Vagina (tissue), 2 donors: ENCODE data around the gene PTPRD. TPM values are rescaled to one million over a fixed set of nuclear protein-coding genes. Genes with fewer than 3 reads are reported as not detected.

Source experiments
- DNase-seq, 2 donors: peaks; one replicate each; pipeline ENCODE4 v3.0.0-alpha.2; 2017; ENCODE audit errors: extremely low spot score in 2 of 2
- H3K27ac ChIP-seq: fragments of 200-600 bp; sonication (generic); one replicate; pipeline ENCODE4 v1.5.1; 2019
- H3K27me3 ChIP-seq: fragments of 200-600 bp; sonication (generic); one replicate; pipeline ENCODE4 v1.5.1; 2019
- H3K36me3 ChIP-seq, 2 donors: fragments of 200-600 bp; sonication (generic); one replicate each; pipeline ENCODE4 v1.5.1; 2017 to 2019
- H3K4me1 ChIP-seq: fragments of 200-600 bp; sonication (generic); one replicate; pipeline ENCODE4 v1.5.1; 2019
- H3K4me3 ChIP-seq, 2 donors: fragments of 200-600 bp; sonication (generic); 1 replicate in 1 of 2; 2 replicates in 1 of 2; pipeline ENCODE4 v1.5.1; 2016 to 2019
- H3K9me3 ChIP-seq: fragments of 200-600 bp; sonication (generic); one replicate; pipeline ENCODE4 v1.5.1; 2019
- POLR2A ChIP-seq, 2 donors: fragments of 450-650 bp; IDR thresholded peaks; one replicate each; pipeline ENCODE4 v1.6.1; 2017; ENCODE audit warnings: antibody characterized with exemption in 2 of 2, mild to moderate bottlenecking in 2 of 2, moderate library complexity in 2 of 2
- POLR2AphosphoS5 ChIP-seq, 2 donors: sonication (generic); formaldehyde crosslinking; IDR thresholded peaks; one replicate each; pipeline ENCODE4 v1.9.0; 2017; ENCODE audit warnings: antibody characterized with exemption in 2 of 2, mild to moderate bottlenecking in 2 of 2, low read depth in 1 of 2; ENCODE audit not compliant: insufficient read depth in 1 of 2
- intact Hi-C: fragments of 100-400 bp; cut with DNase I; formaldehyde crosslinking; loops from one replicate; pipeline ENCODE4 v1.15.1; 2023
- total RNA-seq: library from RNA; depleted of rRNA; stranded (reverse); fragments of >200 nt; gene quantifications from one replicate; pipeline ENCODE4 v1.2.3, GENCODE V29; 2016
- TF ChIP-seq, protein P1 (sequence below), 3 experiments: fragments of 450-650 bp in 2 of 3; fragments of 200-600 bp in 1 of 3; sonication (generic) in 1 of 3; IDR thresholded peaks; one replicate each; pipeline ENCODE4 v1.5.1; 2017 to 2019; ENCODE audit warnings: antibody characterized with exemption in 3 of 3, mild to moderate bottlenecking in 2 of 3, moderate library complexity in 2 of 3

Gene PTPRD
- total RNA-seq, 1 donor from 2014 or later = 10.3 TPM

DNA sequence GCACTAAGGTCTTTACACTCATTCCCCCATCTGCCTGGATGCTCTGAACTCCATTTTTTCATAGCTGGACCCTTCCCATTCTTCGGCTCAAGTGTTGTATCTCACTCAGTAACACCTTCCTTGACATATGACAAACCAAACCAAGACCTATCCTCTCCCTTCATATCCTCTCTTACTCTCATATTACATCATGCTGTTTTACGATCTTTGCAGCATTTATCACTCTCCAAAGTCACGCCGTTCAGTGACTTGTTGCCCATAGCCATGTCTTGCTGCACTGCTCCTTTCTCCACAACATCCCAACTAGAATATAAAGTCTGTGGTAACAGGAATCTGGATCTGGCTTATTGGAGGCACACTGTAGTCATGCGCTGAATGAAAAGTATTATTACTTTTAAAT is 1889.6 kb downstream of the PTPRD start:
- H3K27me3 ChIP-seq = no peaks in the 10 kb centered on the region
- DNase-seq = no peak
- no peaks in the 10 kb centered on the region for H3K36me3 ChIP-seq
- H3K9me3 ChIP-seq = no peaks in the 10 kb centered on the region
- intact Hi-C loops = no loop called here
- H3K4me3 ChIP-seq = no peak overlapping the region
- H3K27ac ChIP-seq = no peak overlapping the region
- no peaks in the 10 kb centered on the region for H3K4me1 ChIP-seq
- TF ChIP-seq POLR2A (IDR thresholded peaks at IDR 0.05) = no peak

DNA sequence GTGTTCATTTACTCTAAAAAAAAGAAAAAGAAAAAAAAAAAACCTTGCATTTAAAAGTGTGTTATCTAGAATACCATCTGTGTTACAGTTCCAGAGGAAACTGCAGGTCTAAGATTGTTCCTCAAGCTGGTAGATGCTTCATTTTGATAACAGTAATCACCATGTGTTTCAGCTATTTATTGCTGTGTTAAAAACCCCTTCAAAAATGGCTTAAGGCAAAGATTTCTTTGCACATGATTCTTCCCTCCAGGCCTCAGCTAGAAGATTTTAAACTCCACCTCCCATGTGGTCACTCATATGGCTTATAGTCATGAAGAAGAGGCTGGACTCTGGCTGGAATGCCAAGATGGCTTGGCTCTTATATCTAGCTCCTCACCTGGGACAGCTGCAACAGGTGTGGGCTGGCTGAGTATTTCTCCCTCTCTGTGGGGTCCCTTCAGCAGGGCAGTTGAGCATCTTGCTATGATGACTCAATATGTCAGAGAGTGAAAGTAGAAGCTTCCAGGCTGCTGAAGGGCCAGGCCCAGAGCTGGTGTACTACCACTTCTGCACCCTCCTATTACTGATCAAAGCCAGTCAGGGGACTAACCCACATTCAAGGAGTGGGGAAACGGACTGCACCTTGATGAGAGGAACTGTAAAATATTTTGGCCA is 1892.8 kb downstream of the PTPRD start:
- Histone ChIP-seq H3K36me3 (no peaks in the 10 kb centered on the region), H3K4me1 (no peaks in the 10 kb centered on the region), H3K9me3 (no peaks in the 10 kb centered on the region), H3K27me3 (no peaks in the 10 kb centered on the region), H3K4me3 (no peak overlapping the region), H3K27ac (no peak overlapping the region)
- DNase-seq = no peak
- TF ChIP-seq POLR2A (IDR thresholded peaks at IDR 0.05) (no peak), POLR2AphosphoS5 (IDR thresholded peaks at IDR 0.05; ENCODE audit: insufficient read depth in 1 of 2, low read depth in 1 of 2) (no peak)
- TF ChIP-seq, protein P1, sequence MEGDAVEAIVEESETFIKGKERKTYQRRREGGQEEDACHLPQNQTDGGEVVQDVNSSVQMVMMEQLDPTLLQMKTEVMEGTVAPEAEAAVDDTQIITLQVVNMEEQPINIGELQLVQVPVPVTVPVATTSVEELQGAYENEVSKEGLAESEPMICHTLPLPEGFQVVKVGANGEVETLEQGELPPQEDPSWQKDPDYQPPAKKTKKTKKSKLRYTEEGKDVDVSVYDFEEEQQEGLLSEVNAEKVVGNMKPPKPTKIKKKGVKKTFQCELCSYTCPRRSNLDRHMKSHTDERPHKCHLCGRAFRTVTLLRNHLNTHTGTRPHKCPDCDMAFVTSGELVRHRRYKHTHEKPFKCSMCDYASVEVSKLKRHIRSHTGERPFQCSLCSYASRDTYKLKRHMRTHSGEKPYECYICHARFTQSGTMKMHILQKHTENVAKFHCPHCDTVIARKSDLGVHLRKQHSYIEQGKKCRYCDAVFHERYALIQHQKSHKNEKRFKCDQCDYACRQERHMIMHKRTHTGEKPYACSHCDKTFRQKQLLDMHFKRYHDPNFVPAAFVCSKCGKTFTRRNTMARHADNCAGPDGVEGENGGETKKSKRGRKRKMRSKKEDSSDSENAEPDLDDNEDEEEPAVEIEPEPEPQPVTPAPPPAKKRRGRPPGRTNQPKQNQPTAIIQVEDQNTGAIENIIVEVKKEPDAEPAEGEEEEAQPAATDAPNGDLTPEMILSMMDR (IDR thresholded peaks at IDR 0.05) = no peak
- intact Hi-C loops = no loop called here

DNA sequence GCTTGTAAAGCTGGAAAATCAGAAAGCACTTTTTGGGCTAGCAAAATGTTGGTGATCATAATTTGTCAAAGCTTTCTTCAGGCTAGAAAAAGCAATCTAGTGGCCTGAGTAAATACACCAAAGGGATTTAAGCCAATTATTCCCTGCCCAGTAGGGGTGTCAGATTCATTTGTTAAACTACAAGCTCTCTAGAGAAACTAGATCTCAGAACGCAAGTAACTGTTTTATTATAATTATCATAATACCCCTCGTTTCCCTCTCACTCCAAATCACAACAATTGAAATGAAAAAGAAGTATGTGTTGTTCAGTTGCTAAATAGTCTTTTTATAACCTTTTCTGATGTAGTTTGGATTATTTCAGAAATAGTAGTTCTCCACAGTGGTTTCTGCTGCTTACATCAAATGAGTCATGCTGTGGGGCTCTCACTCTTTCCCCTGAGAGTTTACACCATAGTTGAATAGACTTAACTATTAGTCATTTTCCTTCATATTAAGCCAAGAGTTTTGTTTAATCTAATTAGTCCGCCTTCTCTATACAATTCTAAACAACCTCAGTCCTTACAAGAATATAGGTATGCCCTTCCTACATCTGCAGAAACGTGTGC is 1894.6 kb downstream of the PTPRD start:
- no peak for DNase-seq
- Histone ChIP-seq H3K27me3 (no peaks in the 10 kb centered on the region), H3K27ac (no peak overlapping the region), H3K36me3 (no peaks in the 10 kb centered on the region), H3K4me3 (no peak overlapping the region), H3K4me1 (no peaks in the 10 kb centered on the region), H3K9me3 (no peaks in the 10 kb centered on the region)
- intact Hi-C loops = no loop called here
- no peak for TF ChIP-seq POLR2AphosphoS5 (IDR thresholded peaks at IDR 0.05; ENCODE audit: insufficient read depth in 1 of 2, low read depth in 1 of 2)
- TF ChIP-seq, protein P1 (IDR thresholded peaks at IDR 0.05) = no peak

DNA sequence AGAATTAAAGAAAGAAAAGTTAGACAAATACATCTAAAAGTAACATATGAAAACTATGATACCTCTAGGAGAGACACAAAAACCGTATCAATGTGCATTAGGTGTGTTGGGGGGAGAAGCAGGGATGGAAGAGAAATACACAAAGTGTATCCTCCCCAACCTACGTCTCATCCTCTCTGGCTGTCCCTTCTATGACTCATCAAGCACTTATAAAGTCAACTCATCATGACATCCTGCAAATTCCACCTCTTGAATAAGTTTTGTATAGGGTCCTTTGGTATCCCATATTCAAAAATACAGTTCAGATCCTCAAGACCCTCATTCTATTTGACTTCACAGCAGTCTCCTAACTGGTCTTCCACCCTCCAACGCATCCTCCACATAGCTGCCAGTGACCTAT is 1895.7 kb downstream of the PTPRD start:
- Histone ChIP-seq H3K27me3 (no peaks in the 10 kb centered on the region), H3K9me3 (no peaks in the 10 kb centered on the region), H3K36me3 (no peaks in the 10 kb centered on the region), H3K4me1 (no peaks in the 10 kb centered on the region), H3K27ac (no peak overlapping the region), H3K4me3 (no peak overlapping the region)
- TF ChIP-seq POLR2A (IDR thresholded peaks at IDR 0.05) = no peak
- no peak for TF ChIP-seq POLR2AphosphoS5 (IDR thresholded peaks at IDR 0.05; ENCODE audit: insufficient read depth in 1 of 2, low read depth in 1 of 2)
- TF ChIP-seq, protein P1 (IDR thresholded peaks at IDR 0.05) = no peak
- intact Hi-C loops = no loop called here
- no peak for DNase-seq

DNA sequence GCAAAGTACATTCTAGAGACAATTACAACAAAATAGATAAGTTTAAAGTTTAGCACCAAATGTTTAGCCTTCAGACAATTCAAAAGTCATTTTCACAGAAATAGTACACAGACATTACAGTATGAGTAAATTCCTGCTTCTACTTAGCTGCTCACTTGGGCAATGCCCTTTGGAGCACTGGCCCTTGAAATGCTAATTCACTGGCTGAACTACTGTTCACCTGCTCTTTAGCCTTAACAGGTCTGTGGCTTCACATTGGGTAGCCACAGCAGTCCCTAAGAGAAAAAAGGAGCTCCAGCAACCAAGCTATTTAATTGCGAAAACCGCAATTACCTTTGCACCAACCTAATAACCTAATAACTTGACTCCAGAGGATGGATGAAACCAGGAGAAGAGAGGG is 1897.0 kb downstream of the PTPRD start:
- H3K9me3 ChIP-seq = no peaks in the 10 kb centered on the region
- H3K4me1 ChIP-seq = no peaks in the 10 kb centered on the region
- intact Hi-C loops = no loop called here
- H3K27me3 ChIP-seq = no peaks in the 10 kb centered on the region
- no peak for DNase-seq
- no peaks in the 10 kb centered on the region for H3K36me3 ChIP-seq
- TF ChIP-seq, protein P1 (IDR thresholded peaks at IDR 0.05) = no peak
- TF ChIP-seq POLR2AphosphoS5 (IDR thresholded peaks at IDR 0.05; ENCODE audit: insufficient read depth in 1 of 2, low read depth in 1 of 2) = no peak
- H3K27ac ChIP-seq = no peak overlapping the region
- no peak overlapping the region for H3K4me3 ChIP-seq
